GM12878 (cell line): Measurements from ENCODE around the gene OCIAD2. TPM values are rescaled to one million over a fixed set of nuclear protein-coding genes. Genes with fewer than 3 reads are reported as not detected.

ENCODE experiments used
- ATAC-seq: fragments of 200-7000 bp; cut with Tn5 transposase; 3 replicates; pipeline ENCODE4 v1.9.1; 2020; ENCODE audit warnings: mild to moderate bottlenecking, moderate library complexity
- BruUV-seq: library from RNA; stranded (reverse); fragments of 400-500 nt; replicated peaks from 2 replicates; lab custom pipeline; 2021; lab: Mats Ljungman, UMichigan
- CTCF ChIA-PET: fragments of 300-600 bp; sonication (Branson Sonifier 250); formaldehyde crosslinking; extraction: SDS; loops from one replicate; lab custom pipeline; 2021; ENCODE audit warnings: inconsistent platforms; lab: Yijun Ruan, JAX
- POLR2A ChIA-PET: fragments of 350-600 bp; formaldehyde crosslinking; extraction: SDS; loops from one replicate; lab custom pipeline; 2021; ENCODE audit warnings: inconsistent platforms; lab: Charles Lee
- RAD21 ChIA-PET: fragments of 300-600 bp; sonication (Branson Sonifier 250); formaldehyde crosslinking; loops from one replicate; lab custom pipeline; 2023; ENCODE audit warnings: antibody characterized with exemption; ENCODE audit not compliant: unreplicated experiment; lab: Charles Lee
- SMC1A ChIA-PET: fragments of 300-600 bp; sonication (Branson Sonifier 250); formaldehyde crosslinking; loops from one replicate; lab custom pipeline; 2023; ENCODE audit not compliant: unreplicated experiment, uncharacterized antibody; lab: Charles Lee
- DNase-seq: peaks from one replicate; pipeline ENCODE4 v3.0.0-alpha.2; 2011; ENCODE audit warnings: low read depth, low spot score
- FAIRE-seq: peaks from 3 replicates; lab custom pipeline; 2011; peaks lifted over from hg19 to GRCh38; lab: Jason Lieb, UNC
- H2AFZ ChIP-seq: 2 replicates; pipeline ENCODE4 v1.6.0; 2011; ENCODE audit warnings: low read depth, low read length, control low read depth; ENCODE audit not compliant: control insufficient read depth
- H3K27ac ChIP-seq: 2 replicates; pipeline ENCODE4 v1.5.1; 2011; ENCODE audit warnings: control low read depth; ENCODE audit not compliant: control insufficient read depth, insufficient read depth
- H3K27me3 ChIP-seq, 2 experiments: replicated peaks in 1 of 2; 2 replicates each; pipeline versions ENCODE4 v1.6.0 to v1.6.1; 2011; ENCODE audit warnings: low read length in 1 of 2; ENCODE audit not compliant: control insufficient read depth in 2 of 2, insufficient read depth in 2 of 2
- H3K36me3 ChIP-seq, 2 experiments: 2 replicates each; pipeline ENCODE4 v1.5.1; 2011; ENCODE audit warnings: low read length in 1 of 2; ENCODE audit not compliant: control insufficient read depth in 2 of 2, insufficient read depth in 2 of 2
- H3K4me1 ChIP-seq: 2 replicates; pipeline ENCODE4 v1.6.1; 2011; ENCODE audit warnings: mild to moderate bottlenecking, low read length, moderate library complexity, mixed read lengths; ENCODE audit not compliant: control insufficient read depth, insufficient read depth
- H3K4me2 ChIP-seq: 2 replicates; pipeline ENCODE4 v1.6.0; 2011; ENCODE audit warnings: control low read depth; ENCODE audit not compliant: control insufficient read depth, insufficient read depth
- H3K4me3 ChIP-seq: fragments of 200-600 bp; sonication (generic); 2 replicates; pipeline ENCODE4 v1.5.1; 2016
- H3K79me2 ChIP-seq: 2 replicates; pipeline ENCODE4 v1.6.0; 2011; ENCODE audit warnings: low read length; ENCODE audit not compliant: control insufficient read depth, insufficient read depth
- H3K9ac ChIP-seq: 2 replicates; pipeline ENCODE4 v1.8.0; 2011; ENCODE audit warnings: low read length, control low read depth, mixed read lengths; ENCODE audit not compliant: control insufficient read depth, insufficient read depth
- H3K9me3 ChIP-seq: replicated peaks from 3 replicates; pipeline ENCODE4 v1.5.1; 2011; ENCODE audit warnings: mild to moderate bottlenecking, low read length; ENCODE audit not compliant: control insufficient read depth, insufficient read depth
- H4K20me1 ChIP-seq: 2 replicates; pipeline ENCODE4 v1.6.0; 2011; ENCODE audit not compliant: control insufficient read depth, insufficient read depth
- HDAC2 ChIP-seq: fragments of 200-600 bp; sonication (generic); IDR thresholded peaks from 2 replicates; pipeline ENCODE4 v1.6.1; 2017
- HDGF ChIP-seq: fragments of 450-650 bp; IDR thresholded peaks from 2 replicates; pipeline ENCODE4 v1.6.1; 2016; ENCODE audit warnings: antibody characterized with exemption
- IKZF1 ChIP-seq: fragments of 450-650 bp; conservative IDR thresholded peaks from 2 replicates; pipeline ENCODE4 v1.6.1; 2017; ENCODE audit warnings: antibody characterized with exemption, mild to moderate bottlenecking
- MTA2 ChIP-seq: fragments of 450-650 bp; IDR thresholded peaks from 2 replicates; pipeline ENCODE4 v1.6.1; 2016; ENCODE audit warnings: low read depth, mild to moderate bottlenecking, moderate library complexity
- TCF12 ChIP-seq: IDR thresholded peaks from 2 replicates; pipeline ENCODE4 v1.6.1; 2011; ENCODE audit warnings: low read depth, mild to moderate bottlenecking, low read length
- YY1 ChIP-seq: IDR thresholded peaks from 2 replicates; pipeline ENCODE4 v1.6.1; 2011; ENCODE audit warnings: low read depth, mild to moderate bottlenecking, low read length
- ZNF24 ChIP-seq: fragments of 450-650 bp; IDR thresholded peaks from 2 replicates; pipeline ENCODE4 v1.6.1; 2017; ENCODE audit warnings: antibody characterized with exemption, mild to moderate bottlenecking
- ZNF274 ChIP-seq: IDR thresholded peaks from one replicate; pipeline ENCODE4 v1.8.0; 2011; ENCODE audit not compliant: insufficient read length, insufficient read depth
- WGBS: methylation state at CpG from one replicate; pipeline ENCODE4 v1.1.6; 2016; ENCODE audit warnings: low lambda C conversion rate; ENCODE audit not compliant: insufficient replicate concordance, insufficient coverage; ENCODE audit errors: missing lambda C conversion rate; 5-methylcytosine and 5-hydroxymethylcytosine counted together
- in situ Hi-C: fragments of 300-500 bp; cut with MboI; formaldehyde crosslinking; loops from 9 replicates; pipeline ENCODE4 v1.14.3; 2018; ENCODE audit warnings: mixed read lengths
- intact Hi-C: fragments of 100-400 bp; cut with micrococcal nuclease; formaldehyde crosslinking; loops from one replicate; pipeline ENCODE4 v1.14.2; 2022; ENCODE audit not compliant: unreplicated experiment
- polyA plus RNA-seq, 11 experiments: library from polyadenylated mRNA; depleted of rRNA in 4 of 11; unstranded in 6 of 11; stranded (reverse) in 5 of 11; fragments of >200 nt; fragmentation: Nextera tagmentation in 4 of 11; fragmentation: Illumina TruSeq in 1 of 11; extraction: Ambion mirVana in 4 of 11; extraction: Trizol in 1 of 11; gene quantifications; 1 replicate in 1 of 11; 2 replicates in 10 of 11; pipeline versions ENCODE4 v1.2.1 to v1.2.3, GENCODE V29; 2011 to 2016; ENCODE audit warnings: inconsistent platforms in 2 of 11, missing spikeins in 2 of 11, low read depth in 1 of 11
- total RNA-seq, 4 experiments: library from RNA; depleted of rRNA in 3 of 4; stranded (reverse); fragments of >200 nt in 3 of 4; fragmentation: Illumina TruSeq in 1 of 4; extraction: Trizol in 1 of 4; gene quantifications; 2 replicates each; pipeline versions ENCODE4 v1.2.1 to v1.2.3, GENCODE V29; 2013 to 2021
- TF ChIP-seq, protein P1 (sequence below): IDR thresholded peaks from 2 replicates; pipeline ENCODE4 v1.6.1; 2012; ENCODE audit warnings: low read depth, low read length, improper control_type of control experiment
- TF ChIP-seq, protein P2 (sequence below): IDR thresholded peaks from 2 replicates; pipeline ENCODE4 v1.6.1; 2011; ENCODE audit warnings: borderline replicate concordance, low read depth, mild to moderate bottlenecking, moderate library complexity, low read length; ENCODE audit not compliant: insufficient read depth, poor library complexity, severe bottlenecking
- TF ChIP-seq, protein P3 (sequence below): IDR thresholded peaks from 2 replicates; pipeline ENCODE4 v1.6.1; 2012; ENCODE audit warnings: improper control_type of control experiment, low read depth, low read length; ENCODE audit not compliant: insufficient replicate concordance
- TF ChIP-seq, protein P4 (sequence below): fragments of 450-650 bp; IDR thresholded peaks from 2 replicates; pipeline ENCODE4 v1.6.1; 2016; ENCODE audit warnings: mild to moderate bottlenecking, moderate library complexity, borderline replicate concordance

The OCIAD2 gene
- total and polyA plus RNA-seq, 10 of the 15 experiments (the other 5 are each of a cell fraction or from before 2014, with no cell fraction given), result 42.4 to 140 (median 70.0) TPM

DNA sequence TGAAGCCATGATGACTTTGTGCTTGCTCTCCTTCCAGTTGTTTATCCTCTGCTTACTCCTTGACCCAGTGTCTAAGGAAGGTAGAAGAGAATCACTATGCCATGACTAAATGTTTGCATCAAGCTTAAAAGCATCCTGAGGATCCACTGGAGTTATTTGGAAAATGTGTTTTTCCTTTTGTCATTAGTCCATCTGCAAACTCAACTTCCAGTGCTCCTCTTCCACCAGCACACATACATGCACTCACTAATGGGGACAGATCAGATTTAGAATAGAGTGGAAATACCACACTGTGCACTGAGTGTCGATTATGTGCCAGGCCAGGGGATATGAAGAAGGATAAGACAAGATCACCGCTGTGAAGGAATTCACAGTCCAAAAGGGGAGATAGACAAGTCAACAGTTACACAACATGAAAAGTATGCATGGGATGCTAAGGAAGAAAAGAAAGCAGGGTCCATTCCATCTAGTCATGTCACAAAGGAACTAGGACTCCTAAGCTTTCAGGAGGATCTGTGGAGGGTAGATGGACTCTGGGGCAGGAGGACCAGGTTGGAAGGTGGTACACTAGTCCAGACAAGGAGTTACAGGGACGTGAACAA is 1.9 kb downstream of the OCIAD2 start:
- ATAC-seq (no peak), FAIRE-seq (no peak), DNase-seq (no peak)
- POLR2A ChIA-PET, result no interaction called here
- BruUV-seq, result no TSS peak
- Histone ChIP-seq H4K20me1 (no peaks in the 10 kb centered on the region), H3K4me3 (no peak overlapping the region), H3K27me3 (no peaks in the 10 kb centered on the region), H3K4me2 (no peak overlapping the region; the same call in 1 of the 2 replicates), H3K27ac (no peak overlapping the region), H3K79me2 (peaks cover 5% of the 10 kb centered on the region), H3K36me3 (peaks cover 0 to 9% of the 10 kb centered on the region in 2 experiments; a peak in 1 of 4 replicates), H3K4me1 (0 out of 2 replicates have a peak, but pooled peaks cover 4% of the 10 kb centered on the region), H3K9ac (no peak overlapping the region), H3K9me3 (no peaks in the 10 kb centered on the region), H2AFZ (no peak overlapping the region)
- 94% methylated on average over 3 of the region's 3 CpGs for WGBS
- intact Hi-C loops (loop anchor here (5.0 kb wide), 1 partner anchor 222 kb away; no protein-coding TSS in a partner anchor), in situ Hi-C loops (no loop called here)
- CTCF ChIA-PET, result interaction anchor here (3.8 kb wide), 1 partner anchor 326 kb away, joined by 23 read pairs; no protein-coding TSS in a partner anchor
- SMC1A ChIA-PET, result interaction anchor here (0.5 to 0.9 kb wide), 2 partner anchors 50 to 91 kb away, joined by 3 read pairs; no protein-coding TSS in a partner anchor
- TF ChIP-seq ZNF24, result no peak
- TF ChIP-seq ZNF274, result no peak
- TF ChIP-seq TCF12, result no peak
- TF ChIP-seq, protein P1, sequence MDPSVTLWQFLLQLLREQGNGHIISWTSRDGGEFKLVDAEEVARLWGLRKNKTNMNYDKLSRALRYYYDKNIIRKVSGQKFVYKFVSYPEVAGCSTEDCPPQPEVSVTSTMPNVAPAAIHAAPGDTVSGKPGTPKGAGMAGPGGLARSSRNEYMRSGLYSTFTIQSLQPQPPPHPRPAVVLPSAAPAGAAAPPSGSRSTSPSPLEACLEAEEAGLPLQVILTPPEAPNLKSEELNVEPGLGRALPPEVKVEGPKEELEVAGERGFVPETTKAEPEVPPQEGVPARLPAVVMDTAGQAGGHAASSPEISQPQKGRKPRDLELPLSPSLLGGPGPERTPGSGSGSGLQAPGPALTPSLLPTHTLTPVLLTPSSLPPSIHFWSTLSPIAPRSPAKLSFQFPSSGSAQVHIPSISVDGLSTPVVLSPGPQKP, result no peak
- TF ChIP-seq IKZF1, result no peak
- TF ChIP-seq, protein P2, sequence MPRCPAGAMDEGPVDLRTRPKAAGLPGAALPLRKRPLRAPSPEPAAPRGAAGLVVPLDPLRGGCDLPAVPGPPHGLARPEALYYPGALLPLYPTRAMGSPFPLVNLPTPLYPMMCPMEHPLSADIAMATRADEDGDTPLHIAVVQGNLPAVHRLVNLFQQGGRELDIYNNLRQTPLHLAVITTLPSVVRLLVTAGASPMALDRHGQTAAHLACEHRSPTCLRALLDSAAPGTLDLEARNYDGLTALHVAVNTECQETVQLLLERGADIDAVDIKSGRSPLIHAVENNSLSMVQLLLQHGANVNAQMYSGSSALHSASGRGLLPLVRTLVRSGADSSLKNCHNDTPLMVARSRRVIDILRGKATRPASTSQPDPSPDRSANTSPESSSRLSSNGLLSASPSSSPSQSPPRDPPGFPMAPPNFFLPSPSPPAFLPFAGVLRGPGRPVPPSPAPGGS, result no peak
- no peak for TF ChIP-seq MTA2
- no peak for TF ChIP-seq HDGF
- TF ChIP-seq, protein P3, sequence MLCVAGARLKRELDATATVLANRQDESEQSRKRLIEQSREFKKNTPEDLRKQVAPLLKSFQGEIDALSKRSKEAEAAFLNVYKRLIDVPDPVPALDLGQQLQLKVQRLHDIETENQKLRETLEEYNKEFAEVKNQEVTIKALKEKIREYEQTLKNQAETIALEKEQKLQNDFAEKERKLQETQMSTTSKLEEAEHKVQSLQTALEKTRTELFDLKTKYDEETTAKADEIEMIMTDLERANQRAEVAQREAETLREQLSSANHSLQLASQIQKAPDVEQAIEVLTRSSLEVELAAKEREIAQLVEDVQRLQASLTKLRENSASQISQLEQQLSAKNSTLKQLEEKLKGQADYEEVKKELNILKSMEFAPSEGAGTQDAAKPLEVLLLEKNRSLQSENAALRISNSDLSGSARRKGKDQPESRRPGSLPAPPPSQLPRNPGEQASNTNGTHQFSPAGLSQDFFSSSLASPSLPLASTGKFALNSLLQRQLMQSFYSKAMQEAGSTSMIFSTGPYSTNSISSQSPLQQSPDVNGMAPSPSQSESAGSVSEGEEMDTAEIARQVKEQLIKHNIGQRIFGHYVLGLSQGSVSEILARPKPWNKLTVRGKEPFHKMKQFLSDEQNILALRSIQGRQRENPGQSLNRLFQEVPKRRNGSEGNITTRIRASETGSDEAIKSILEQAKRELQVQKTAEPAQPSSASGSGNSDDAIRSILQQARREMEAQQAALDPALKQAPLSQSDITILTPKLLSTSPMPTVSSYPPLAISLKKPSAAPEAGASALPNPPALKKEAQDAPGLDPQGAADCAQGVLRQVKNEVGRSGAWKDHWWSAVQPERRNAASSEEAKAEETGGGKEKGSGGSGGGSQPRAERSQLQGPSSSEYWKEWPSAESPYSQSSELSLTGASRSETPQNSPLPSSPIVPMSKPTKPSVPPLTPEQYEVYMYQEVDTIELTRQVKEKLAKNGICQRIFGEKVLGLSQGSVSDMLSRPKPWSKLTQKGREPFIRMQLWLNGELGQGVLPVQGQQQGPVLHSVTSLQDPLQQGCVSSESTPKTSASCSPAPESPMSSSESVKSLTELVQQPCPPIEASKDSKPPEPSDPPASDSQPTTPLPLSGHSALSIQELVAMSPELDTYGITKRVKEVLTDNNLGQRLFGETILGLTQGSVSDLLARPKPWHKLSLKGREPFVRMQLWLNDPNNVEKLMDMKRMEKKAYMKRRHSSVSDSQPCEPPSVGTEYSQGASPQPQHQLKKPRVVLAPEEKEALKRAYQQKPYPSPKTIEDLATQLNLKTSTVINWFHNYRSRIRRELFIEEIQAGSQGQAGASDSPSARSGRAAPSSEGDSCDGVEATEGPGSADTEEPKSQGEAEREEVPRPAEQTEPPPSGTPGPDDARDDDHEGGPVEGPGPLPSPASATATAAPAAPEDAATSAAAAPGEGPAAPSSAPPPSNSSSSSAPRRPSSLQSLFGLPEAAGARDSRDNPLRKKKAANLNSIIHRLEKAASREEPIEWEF, result no peak
- TF ChIP-seq, protein P4, sequence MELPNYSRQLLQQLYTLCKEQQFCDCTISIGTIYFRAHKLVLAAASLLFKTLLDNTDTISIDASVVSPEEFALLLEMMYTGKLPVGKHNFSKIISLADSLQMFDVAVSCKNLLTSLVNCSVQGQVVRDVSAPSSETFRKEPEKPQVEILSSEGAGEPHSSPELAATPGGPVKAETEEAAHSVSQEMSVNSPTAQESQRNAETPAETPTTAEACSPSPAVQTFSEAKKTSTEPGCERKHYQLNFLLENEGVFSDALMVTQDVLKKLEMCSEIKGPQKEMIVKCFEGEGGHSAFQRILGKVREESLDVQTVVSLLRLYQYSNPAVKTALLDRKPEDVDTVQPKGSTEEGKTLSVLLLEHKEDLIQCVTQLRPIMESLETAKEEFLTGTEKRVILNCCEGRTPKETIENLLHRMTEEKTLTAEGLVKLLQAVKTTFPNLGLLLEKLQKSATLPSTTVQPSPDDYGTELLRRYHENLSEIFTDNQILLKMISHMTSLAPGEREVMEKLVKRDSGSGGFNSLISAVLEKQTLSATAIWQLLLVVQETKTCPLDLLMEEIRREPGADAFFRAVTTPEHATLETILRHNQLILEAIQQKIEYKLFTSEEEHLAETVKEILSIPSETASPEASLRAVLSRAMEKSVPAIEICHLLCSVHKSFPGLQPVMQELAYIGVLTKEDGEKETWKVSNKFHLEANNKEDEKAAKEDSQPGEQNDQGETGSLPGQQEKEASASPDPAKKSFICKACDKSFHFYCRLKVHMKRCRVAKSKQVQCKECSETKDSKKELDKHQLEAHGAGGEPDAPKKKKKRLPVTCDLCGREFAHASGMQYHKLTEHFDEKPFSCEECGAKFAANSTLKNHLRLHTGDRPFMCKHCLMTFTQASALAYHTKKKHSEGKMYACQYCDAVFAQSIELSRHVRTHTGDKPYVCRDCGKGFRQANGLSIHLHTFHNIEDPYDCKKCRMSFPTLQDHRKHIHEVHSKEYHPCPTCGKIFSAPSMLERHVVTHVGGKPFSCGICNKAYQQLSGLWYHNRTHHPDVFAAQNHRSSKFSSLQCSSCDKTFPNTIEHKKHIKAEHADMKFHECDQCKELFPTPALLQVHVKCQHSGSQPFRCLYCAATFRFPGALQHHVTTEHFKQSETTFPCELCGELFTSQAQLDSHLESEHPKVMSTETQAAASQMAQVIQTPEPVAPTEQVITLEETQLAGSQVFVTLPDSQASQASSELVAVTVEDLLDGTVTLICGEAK, result no peak
- TF ChIP-seq HDAC2, result no peak
- no peak for TF ChIP-seq YY1
- RAD21 ChIA-PET, result no interaction called here
